Cardiac septum (tissue), 1 donor: ENCODE data around the gene SPACA6. TPM values are rescaled to one million over a fixed set of nuclear protein-coding genes. Genes with fewer than 3 reads are reported as not detected.
"Not testable (repeated sequence)": the region's sequence is repeated elsewhere in the genome, so short reads cannot be mapped to it uniquely, and the experiment has no call there.

Source experiments
- DNase-seq: peaks from one replicate; pipeline ENCODE4 v3.0.0-alpha.2; 2020; ENCODE audit warnings: low spot score
- intact Hi-C: fragments of 100-400 bp; cut with DNase I; formaldehyde crosslinking; loops from one replicate; pipeline ENCODE4 v1.14.0; 2022
- total RNA-seq: library from RNA; stranded (reverse); fragmentation: NEBNext Ultra II Directional; extraction: Animal tissue kit (Norgen Biotek cat#: 25700); gene quantifications from one replicate; pipeline ENCODE4 v1.2.1, GENCODE V29; 2021
- donor health status: DM: no; HTN: no; CAD: no.

SPACA6 gene
- total RNA-seq, 1 donor from 2014 or later = 14.7 TPM

DNA sequence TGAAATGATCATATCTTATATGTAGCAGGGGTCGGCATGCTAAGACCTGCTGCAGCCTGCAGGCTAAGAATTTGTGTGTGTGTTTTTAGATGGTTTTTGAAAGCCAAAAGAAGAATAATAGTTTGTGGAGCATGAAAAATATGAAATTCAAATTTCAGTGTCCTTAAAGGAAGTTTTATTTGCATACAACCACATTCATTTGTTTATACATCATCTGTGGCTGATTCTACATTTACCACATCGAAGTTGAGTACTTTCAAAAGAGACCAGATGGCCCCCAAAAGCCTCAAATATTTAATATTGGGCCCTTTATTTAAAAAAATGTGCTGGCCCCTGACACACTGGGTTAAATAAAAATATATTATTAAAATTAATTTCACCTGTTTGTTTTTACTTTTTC is 29.4 kb downstream of the SPACA6 start:
- DNase-seq = no peak
- intact Hi-C loops = no loop called here

DNA sequence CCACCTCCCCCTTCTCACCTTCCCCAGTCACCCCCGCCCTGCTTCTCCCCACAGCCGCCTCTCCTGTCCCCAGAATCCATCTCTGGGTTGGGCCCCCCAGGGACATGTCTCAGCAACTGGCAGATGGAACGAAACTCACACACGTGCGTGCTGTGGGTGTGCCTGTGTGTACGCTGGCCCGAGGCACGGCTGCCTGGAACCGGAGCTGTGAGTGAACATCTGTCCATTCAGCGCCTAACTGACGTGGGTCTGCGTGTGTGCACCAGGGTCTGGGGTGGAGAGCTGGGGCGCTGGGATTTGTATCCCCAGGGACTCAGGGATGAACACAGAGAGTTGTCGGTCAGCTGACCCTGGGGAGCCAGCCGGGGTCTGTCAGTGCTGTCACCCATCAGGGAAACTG is 31.4 kb downstream of the SPACA6 start:
- intact Hi-C loops = no loop called here
- DNase-seq = no peak

DNA sequence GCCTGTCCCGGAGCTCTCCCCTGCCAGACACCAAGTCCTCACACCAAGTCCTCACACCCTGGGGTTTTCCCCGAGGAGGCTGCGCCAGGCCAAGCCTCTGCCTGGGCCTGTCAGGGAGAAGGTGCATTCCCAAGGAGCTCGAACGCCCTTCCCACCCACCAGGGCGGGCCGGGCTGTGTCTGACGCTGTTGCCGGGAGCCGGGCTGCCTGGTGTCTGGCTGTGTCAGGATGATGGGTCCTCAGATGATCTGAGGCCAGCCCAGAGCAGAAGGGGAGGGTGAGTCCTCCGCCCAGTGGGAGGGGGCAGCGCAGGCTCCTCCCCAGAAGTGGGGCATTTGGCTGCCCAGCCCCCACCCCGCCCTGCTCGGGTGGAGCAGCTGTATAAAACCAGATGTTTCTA is 32.9 kb downstream of the SPACA6 start:
- DNase-seq = no peak
- intact Hi-C loops = no loop called here

DNA sequence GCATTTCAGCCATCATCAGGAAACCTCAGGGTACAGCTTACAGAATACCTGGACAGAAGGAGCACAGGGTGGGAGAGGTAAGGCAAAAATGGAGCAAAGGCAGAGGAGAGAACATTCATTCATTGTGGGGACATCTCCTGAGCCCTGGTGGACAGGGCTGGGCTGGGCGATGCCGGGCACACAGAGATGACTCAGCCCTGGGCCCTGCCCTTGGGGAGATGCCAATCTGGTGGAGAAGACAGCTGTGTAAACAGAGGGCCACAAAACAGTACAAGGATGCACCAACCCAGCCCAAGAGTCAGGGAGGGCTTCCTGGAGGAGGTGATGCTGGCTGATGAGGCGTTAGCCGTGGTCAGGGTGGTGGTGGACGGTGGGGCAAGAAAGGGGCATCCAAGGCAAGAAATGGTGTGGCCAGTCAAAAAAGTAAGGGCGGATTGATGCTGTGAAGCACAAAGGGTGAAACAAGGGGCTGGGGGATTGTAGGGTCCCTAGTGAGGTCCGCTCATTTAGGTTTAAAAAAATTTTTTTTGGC is 34.3 kb downstream of the SPACA6 start:
- DNase-seq = no peak
- intact Hi-C loops = no loop called here

DNA sequence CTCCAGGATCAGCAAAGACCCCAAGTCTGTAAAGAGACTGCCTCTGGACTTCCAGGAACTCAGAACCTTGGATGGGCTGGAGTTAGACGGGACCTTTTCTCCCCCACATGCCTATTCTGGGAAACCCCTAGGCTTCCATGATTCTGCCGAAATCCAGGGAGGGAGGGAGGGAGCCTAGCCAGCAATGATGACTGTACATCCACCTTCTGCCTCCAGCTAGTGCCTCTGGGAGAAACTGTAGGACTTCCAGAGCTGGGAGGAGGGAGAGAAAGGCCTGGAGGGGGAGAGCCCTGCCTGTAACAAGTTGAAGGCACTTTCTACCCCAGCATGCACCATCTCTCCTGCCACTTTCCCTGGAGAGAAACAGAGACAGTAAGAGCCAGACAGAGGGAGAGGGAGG is 36.7 kb downstream of the SPACA6 start:
- intact Hi-C loops = no loop called here
- DNase-seq = no peak

DNA sequence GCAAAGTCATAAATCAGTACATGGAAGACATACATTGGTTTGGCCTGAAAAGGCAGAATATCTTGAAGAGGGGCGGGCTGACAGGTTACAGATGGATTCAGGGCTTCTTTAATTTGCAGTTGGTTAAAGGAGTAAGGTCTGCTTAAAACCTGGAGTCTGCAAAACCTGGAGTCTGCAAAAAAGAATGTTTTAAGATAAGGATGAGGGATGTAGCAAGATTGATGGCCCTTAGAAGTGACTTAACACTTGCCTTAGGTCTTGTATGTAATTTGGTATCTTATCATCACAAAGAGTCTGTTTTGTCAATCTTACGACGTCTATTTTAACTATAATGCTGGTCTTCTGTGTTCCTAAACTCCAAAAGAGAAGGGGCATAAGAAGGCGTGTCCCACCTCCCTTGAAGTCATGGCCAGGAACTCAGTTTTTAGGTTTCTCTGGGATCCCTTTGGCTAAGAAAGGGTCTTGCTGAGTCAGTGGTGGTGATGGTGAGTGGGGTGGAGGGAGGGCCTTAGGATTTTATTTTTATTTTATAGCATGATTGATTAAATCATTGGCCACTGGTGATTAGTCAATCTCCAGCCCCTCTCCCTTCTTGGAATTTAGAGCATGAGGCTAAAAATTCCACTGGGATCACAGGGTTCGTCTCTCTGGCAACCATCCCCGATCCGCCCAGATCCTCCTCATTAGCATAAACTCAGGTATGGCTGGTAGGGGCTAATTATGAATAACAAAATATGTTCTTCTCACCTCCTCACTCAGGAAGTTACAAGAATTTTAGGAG is 40.8 kb downstream of the SPACA6 start:
- intact Hi-C loops = no loop called here

DNA sequence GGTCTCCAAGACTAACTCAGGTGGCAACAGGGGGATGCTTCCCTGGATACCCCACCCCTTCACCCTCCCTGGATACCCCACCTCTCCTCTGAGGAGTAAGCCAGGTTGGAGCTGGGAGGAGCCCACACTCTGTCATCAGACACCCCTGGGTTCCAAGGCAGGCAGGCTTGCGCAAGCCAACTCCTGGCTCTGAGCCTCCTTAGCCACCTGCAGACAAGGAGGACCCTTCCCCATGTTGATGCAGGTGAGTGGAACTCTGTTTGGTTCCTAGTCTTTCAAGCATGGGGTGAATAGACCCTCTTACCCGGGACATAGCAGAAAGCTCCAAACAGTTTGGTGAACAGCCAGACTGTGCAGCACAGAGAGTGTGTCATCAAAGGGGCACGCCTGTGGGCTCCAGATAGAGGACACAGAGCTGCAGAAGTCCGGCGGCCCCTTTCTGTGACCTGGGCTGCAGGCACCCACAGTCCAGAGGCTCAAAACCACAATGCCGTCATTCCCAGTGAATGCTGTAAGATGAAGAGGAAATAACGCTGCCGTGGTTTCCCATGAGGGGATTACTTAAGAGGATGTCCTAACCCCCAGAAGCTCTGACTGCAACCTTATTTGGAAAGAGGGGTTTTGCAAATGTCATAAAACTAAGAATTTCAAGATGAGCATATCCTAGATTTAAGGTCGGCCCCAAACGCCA is 42.8 kb downstream of the SPACA6 start:
- intact Hi-C loops = no loop called here
- peak; percentile 82 for DNase-seq

More for the DNA sequence above, 40.8 kb downstream of the SPACA6 start:
- no peak for DNase-seq

DNA sequence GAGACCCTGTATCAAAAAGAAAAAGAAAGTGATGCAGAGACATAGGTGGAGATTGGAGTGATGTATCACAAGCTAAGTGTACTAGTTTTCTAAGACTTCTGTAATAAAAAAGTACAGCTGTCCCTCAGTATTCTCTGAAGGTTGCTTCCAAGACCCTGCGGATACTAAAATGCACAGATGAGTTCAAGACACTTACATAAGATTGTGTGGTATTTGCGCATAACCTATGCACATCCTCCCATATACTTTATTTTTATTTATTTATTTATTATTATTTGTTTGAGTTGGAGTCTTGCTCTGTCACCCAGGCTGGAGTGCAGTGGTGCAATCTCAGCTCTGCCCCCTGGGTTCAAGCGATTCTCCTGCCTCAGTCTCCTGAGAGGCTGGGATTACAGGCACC is 44.3 kb downstream of the SPACA6 start:
- DNase-seq = no peak
- intact Hi-C loops = no loop called here

DNA sequence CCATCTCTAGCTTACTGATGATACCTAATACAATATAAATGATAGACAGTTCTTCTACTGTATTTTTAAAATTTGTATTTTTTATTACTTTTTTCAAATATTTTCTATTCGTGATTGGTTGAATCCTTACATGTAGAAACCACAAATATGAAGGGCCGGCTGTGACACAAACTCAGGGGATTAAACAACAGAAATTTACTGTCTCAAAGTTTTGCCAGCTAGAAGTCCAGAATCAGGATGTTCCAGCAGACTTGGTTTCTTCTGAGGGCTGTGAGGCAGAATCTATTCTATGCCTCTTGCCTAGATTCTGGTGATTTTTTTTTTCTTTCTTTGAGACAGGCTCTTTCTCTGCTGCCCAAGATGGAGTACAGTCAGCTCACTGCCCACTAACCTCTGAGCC is 44.8 kb downstream of the SPACA6 start:
- no peak for DNase-seq
- intact Hi-C loops = no loop called here

DNA sequence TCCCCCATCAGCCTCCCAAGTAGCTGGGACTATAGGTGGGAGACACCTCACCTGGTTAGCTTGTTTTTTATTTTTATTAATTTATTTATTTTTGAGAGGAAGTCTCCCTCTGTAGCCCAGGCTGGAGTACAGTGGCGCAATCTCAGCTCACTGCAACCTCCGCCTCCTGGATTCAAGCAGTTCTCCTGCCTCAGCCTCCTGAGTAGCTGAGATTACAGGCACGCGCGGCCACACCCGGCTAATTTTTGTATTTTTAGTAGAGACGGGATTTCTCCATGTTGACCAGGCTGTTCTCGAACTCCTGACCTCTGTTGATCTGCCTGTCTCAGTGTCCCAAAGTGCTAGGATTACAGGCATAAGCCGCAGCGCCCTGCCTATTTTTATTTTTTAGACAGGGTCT is 45.4 kb downstream of the SPACA6 start:
- DNase-seq, intact Hi-C loops: not testable (repeated sequence)

DNA sequence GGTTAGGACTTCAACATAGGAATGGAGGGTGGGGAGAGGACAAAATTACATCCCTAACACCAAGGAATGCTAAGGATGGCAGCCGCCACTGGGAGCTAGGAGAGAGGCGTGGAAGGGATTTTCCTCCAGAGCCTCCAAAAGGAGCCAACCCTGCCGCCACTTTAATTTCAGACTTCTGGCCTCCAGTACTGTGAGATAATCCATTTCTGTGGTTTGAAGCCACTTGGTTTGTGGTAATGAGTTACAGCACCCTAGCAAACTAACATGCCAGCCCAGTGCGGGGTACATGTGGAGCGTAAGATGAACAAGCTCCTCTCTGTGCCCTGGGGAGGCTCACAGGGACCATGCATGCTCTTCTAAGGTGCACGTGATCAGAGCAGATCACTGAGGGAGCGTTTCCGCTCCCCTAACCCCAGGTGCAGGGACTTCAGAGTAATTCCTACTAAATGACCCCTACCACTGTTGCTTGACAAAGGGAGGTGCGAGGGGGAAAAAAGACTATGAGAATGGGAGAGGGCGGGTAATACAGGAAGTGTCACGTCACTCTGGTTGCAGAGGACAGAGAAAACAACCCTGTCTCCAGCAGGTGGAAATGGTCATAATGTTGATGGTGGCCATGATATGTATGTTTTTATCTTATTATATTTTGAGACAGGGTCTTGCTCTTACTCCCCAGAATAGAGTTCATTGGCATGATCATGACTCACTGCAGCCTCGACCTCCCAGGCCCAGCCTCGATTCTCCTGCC is 46.5 kb downstream of the SPACA6 start:
- no peak for DNase-seq
- intact Hi-C loops = no loop called here

DNA sequence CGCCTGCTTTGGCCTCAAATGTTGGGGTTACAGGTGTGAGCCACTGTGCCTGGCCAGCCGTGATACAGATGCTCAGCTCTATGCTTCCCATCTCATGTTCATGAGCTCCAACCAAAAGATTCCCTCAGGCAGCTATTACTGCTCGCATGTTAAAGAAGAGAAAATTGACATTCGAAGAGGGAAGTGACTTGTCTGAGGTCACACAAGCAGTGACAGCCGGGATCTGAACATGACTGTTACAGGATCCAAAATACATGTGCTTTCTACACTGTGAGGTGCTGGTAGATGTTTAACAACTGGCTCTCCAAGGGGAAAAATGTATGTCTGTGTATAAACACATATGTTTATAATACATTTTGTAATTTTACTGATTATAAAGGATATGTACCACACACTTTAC is 47.2 kb downstream of the SPACA6 start:
- no peak for DNase-seq
- intact Hi-C loops = no loop called here

DNA sequence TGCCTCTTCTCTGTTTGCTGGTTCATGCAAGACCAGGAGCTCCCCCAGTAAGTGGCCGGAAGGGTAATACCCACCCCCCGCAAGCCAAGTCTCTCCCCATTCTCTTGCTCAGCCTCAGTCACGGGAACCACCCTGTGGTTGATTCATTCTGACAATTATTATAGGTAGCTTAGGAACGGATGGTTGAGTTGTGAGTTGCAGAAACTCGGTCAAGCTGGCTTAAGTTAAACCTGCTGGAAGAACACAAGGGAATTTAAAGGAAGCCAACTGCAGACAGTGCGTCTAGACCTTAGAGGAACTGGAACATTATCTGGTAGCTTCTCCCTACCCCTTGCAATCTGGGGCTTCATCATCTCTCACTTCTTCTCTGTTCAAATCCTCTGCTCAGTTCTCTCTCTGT is 49.7 kb downstream of the SPACA6 start:
- intact Hi-C loops = no loop called here
- DNase-seq = no peak

DNA sequence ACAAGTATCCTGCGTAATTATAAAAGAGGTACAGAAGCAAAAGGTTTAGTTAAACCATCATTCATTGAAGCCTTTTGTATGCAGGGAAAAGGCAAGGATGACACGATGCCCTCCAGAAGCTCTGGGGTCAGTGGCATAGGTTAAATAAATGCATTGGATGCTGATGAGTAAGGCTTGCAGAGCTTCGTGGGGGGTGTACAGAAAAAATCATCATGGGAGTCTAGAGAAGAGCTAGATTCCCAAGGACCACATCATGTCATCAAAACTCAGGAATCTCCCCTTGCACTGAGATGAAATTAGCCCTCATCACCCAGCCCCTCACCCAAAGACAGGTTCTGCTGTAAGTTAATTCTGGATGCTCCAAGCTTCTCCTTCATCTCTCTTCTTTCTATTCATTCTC is 50.3 kb downstream of the SPACA6 start:
- intact Hi-C loops = no loop called here
- no peak for DNase-seq

DNA sequence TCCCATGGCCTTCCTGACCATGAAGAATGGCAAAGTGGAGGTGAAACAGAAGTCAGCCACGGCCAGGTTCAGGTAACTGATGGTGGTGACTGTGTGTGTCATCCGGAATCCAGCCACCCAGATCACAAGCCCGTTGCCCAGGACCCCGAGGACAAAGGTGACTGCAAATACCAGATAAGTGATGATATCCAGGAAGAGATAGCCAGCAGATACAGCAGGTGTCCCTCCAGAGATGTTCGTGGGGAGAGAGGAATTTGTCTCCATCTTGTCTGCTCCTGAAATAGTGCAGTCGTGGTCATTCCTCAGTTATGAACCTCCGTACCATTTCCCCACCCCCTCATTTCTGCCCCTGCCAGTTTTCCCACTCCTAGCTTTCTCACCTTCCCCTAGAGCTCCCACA is 53.6 kb downstream of the SPACA6 start:
- no peak for DNase-seq
- intact Hi-C loops = no loop called here

DNA sequence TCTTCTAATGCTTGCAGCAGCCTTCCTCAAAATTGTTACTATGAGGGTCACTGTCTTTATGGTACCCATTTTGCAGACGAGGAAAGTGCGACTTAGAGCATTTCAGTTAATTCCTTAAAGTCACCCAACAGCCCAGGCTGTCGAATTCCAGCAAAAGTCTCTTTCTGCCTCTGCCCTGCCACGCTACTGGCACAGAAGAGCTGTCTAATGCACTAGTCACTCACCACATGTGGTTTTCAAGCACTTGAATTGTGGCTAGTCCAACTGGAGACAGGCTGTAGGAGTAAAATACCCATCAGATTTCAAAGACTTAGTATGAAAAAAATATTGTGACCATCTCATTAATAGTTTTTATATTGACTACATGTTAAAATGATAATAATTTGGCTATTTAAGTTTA is 56.8 kb downstream of the SPACA6 start:
- intact Hi-C loops = no loop called here

DNA sequence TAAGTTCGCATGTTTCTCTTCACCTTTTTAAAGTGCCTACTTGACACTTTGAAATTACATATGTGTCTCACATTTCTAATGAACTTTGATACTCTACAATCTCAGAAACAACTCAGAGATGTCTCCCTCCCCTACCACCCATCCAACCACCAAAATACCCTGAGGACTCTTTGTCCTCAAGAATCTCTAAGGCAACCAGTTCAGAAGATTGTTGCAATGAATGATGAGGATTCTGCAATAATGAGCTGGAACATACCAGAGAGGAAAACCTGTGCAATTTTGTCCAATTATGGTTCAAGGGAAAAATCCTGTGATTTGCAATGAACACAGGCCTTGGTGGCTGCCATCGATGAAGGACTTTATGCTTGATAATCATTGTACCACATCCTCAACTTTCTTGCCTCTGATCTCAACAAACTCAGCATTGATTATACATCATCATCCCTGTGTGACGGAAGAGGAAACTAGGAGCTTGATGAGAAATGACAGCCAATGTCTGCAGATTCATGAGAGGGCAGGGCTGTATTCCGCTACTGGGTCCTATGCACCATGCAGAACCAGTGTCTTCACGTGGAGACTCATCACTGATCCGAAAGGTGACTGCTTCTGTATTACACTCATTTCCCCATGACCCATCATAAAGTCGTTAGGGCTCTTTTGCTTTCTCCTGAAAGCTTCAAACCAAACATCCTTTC is 57.4 kb downstream of the SPACA6 start:
- intact Hi-C loops = no loop called here
- DNase-seq = no peak

More for the DNA sequence above, 56.8 kb downstream of the SPACA6 start:
- no peak for DNase-seq

DNA sequence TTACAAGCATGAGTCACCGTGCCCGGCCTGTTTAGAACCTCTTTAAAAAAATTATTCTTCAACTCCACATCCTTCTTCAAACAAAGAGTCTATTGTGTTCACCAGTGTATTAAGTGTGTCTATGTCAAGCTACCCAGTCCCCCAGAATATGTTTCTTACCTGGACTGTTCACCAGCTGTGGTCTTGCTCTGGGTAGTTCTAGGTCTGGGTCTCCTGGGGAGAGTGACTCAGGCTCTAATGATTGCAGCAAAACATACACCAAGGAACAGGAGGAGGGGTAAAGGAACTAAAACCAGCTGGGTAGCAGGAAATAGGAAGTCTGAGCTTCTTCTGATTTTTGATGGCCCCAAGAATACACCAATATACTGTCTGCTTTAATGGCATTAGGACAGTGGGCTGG is 58.5 kb downstream of the SPACA6 start, which contains the start of gene FPR1:
TSS of gene FPR1 (minus strand) at position 224 of the 400 bp plus-strand sequence. CDS start 4,884 bp downstream, outside the sequence.
- DNase-seq = no peak

DNA sequence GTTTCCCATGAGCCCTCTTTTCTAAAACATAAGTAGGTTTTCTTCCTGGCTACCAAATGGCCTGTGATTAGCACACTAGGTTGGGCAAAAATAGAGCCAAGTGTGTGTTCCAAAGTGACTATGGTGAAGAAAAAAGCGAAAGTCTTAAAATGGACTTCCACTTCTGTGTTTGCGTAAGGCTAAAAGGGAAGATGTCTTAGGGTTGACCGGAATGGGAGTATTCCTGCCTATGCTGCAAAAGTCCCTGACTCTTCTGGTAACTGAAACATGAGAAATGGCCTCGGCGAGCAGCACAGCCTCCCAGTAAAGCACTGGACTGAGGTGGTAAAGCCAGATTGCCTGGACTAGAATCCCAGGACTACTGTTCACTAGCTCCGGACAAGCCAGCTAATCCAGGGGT is 61.0 kb downstream of the SPACA6 start:
- DNase-seq = no peak
- intact Hi-C loops = no loop called here

More for the DNA sequence above, 58.5 kb downstream of the SPACA6 start, which contains the start of gene FPR1:
- intact Hi-C loops = no loop called here

DNA sequence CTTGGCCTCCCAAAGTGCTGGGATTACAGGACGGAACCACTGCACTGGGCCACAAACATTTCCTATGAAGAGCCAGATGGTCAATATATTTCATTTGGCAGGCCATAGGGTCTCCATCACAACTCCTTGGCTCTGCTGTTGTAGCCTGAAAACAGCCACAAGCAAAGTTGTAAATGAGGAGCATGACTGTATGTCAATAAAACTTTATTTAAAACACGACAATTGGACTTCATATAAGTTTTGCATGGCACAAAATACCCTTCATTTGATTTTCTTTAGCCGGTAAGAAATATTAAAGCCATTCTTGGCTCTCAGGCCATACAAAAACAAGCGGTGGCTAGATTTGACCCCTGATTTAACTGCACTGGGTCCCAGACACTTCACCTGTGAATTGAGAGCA is 61.6 kb downstream of the SPACA6 start:
- intact Hi-C loops = no loop called here
- no peak for DNase-seq
